SK-N-MC (cell line): ENCODE results near the gene PLPP6.

Source experiments
- FOXP2 ChIP-seq: optimal IDR thresholded peaks from 2 replicates; pipeline ENCODE3; 2011; ENCODE audit warnings: mild to moderate bottlenecking, moderate library complexity; ENCODE audit not compliant: insufficient read depth; ENCODE audit errors: extremely low read length, control extremely low read depth
- POLR2AphosphoS5 ChIP-seq: IDR thresholded peaks from 2 replicates; pipeline ENCODE4 v1.6.1; 2012; ENCODE audit warnings: mild to moderate bottlenecking, low read depth, low read length, borderline replicate concordance

DNA sequence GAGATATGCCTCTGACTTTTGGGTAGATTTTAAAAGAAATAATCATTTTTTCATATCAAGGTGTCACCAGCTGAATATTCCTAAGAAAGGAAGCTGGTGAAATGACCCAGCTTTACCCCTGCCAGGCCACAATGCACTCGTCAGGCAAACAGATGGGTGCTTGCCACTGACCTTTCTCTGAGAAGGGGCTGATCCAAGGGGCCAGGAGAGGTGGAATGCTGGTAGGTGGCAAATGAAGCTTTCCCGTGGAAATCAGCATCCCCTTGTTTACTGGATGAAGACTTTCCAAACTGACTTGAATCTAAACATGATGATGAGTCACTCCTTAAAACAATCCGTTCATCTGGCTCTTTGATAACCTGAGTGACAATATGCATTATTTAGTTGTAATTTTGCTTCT is 44.3 kb upstream of the PLPP6 start:
- TF ChIP-seq POLR2AphosphoS5 = no peak
- no peak for TF ChIP-seq FOXP2
